Vagina (tissue), 2 donors: ENCODE results near the gene FTH1.

Experiments
- POLR2A ChIP-seq, 2 donors: fragments of 450-650 bp; IDR thresholded peaks; one replicate each; pipeline ENCODE4 v1.6.1; 2017; ENCODE audit warnings: antibody characterized with exemption in 2 of 2, mild to moderate bottlenecking in 2 of 2, moderate library complexity in 2 of 2
- TF ChIP-seq, protein P1 (sequence below), 3 experiments: fragments of 450-650 bp in 2 of 3; fragments of 200-600 bp in 1 of 3; sonication (generic) in 1 of 3; IDR thresholded peaks; one replicate each; pipeline ENCODE4 v1.5.1; 2017 to 2019; ENCODE audit warnings: antibody characterized with exemption in 3 of 3, mild to moderate bottlenecking in 2 of 3, moderate library complexity in 2 of 3

DNA sequence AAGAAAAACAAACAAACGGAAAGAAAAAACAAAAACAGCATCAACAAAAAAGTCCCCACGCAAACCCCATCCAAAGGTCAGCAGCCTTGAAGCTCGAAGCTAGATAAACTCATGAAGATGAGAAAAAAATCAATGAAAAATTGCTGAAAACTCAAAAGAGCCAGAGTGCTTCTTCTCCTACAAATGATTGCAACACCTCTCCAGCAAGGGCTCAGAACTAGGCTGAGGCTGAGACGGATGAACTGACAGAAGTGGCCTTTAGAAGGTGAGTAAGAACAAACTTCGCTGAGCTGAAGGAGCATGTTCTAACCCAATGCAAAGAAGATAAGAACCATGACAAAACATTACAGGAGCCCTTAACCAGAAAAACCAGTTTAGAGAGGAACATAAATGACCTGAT, 18.4 kb upstream of the FTH1 start:
- TF ChIP-seq, protein P1, sequence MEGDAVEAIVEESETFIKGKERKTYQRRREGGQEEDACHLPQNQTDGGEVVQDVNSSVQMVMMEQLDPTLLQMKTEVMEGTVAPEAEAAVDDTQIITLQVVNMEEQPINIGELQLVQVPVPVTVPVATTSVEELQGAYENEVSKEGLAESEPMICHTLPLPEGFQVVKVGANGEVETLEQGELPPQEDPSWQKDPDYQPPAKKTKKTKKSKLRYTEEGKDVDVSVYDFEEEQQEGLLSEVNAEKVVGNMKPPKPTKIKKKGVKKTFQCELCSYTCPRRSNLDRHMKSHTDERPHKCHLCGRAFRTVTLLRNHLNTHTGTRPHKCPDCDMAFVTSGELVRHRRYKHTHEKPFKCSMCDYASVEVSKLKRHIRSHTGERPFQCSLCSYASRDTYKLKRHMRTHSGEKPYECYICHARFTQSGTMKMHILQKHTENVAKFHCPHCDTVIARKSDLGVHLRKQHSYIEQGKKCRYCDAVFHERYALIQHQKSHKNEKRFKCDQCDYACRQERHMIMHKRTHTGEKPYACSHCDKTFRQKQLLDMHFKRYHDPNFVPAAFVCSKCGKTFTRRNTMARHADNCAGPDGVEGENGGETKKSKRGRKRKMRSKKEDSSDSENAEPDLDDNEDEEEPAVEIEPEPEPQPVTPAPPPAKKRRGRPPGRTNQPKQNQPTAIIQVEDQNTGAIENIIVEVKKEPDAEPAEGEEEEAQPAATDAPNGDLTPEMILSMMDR (IDR thresholded peaks at IDR 0.05) = no peak
- TF ChIP-seq POLR2A (IDR thresholded peaks at IDR 0.05) = no peak
